H7 (cell line): ENCODE results near the gene KRT222. TPM values are rescaled to one million over a fixed set of nuclear protein-coding genes. Genes with fewer than 3 reads are reported as not detected.

Experiments
- DNase-seq: peaks from one replicate; pipeline ENCODE4 v3.0.0; 2012
- H3K27me3 ChIP-seq: 2 replicates; pipeline ENCODE4 v1.6.0; 2011; ENCODE audit warnings: mild to moderate bottlenecking, low read length; ENCODE audit not compliant: control insufficient read depth, insufficient read depth
- H3K36me3 ChIP-seq: replicated peaks from 2 replicates; pipeline ENCODE4 v1.5.1; 2011; ENCODE audit warnings: low read length; ENCODE audit not compliant: control insufficient read depth, insufficient read depth
- H3K4me3 ChIP-seq: 2 replicates; pipeline ENCODE4 v1.5.1; 2011; ENCODE audit warnings: low read depth, mild to moderate bottlenecking, control low read depth, low read length, moderate library complexity; ENCODE audit not compliant: insufficient read depth
- total RNA-seq: library from RNA; depleted of rRNA; stranded (reverse); fragments of >200 nt; shearing (Covaris generic); gene quantifications from 2 replicates; pipeline ENCODE4 v1.2.3, GENCODE V29; 2014; rRNA removed

Gene KRT222
- total RNA-seq, 1 experiment from 2014 or later = 0.07 TPM

GRCh38 chr17:40615068-40615840 lies 49.7 kb downstream of the KRT222 start:
- Histone ChIP-seq H3K4me3 (no peak overlapping the region), H3K36me3 (no peaks in the 10 kb centered on the region), H3K27me3 (no peaks in the 10 kb centered on the region; the same call in 1 of the 2 replicates)
- DNase-seq = peak; percentile 80

GRCh38 chr17:40614431-40615067 lies 50.4 kb downstream of the KRT222 start:
- no peak for DNase-seq
- H3K36me3 ChIP-seq = no peaks in the 10 kb centered on the region
- H3K27me3 ChIP-seq = no peaks in the 10 kb centered on the region; the same call in 1 of the 2 replicates
- H3K4me3 ChIP-seq = no peak overlapping the region

- DNase-seq = no peak
Observed at GRCh38 chr17:40613467-40614154, 51.4 kb downstream of the KRT222 start.

GRCh38 chr17:40612599-40613244 lies 52.3 kb downstream of the KRT222 start:
- no peak overlapping the region for H3K4me3 ChIP-seq
- no peaks in the 10 kb centered on the region; the same call in 1 of the 2 replicates for H3K27me3 ChIP-seq
- no peak for DNase-seq
- no peaks in the 10 kb centered on the region for H3K36me3 ChIP-seq

More at GRCh38 chr17:40613467-40614154, 51.4 kb downstream of the KRT222 start:
- Histone ChIP-seq H3K36me3 (no peaks in the 10 kb centered on the region), H3K27me3 (no peaks in the 10 kb centered on the region; the same call in 1 of the 2 replicates), H3K4me3 (no peak overlapping the region)

GRCh38 chr17:40611840-40612474 lies 53.0 kb downstream of the KRT222 start:
- no peak for DNase-seq
- Histone ChIP-seq H3K4me3 (no peak overlapping the region), H3K36me3 (no peaks in the 10 kb centered on the region)

GRCh38 chr17:40610359-40610758 lies 54.6 kb downstream of the KRT222 start:
- Histone ChIP-seq H3K4me3 (no peak overlapping the region), H3K36me3 (no peaks in the 10 kb centered on the region), H3K27me3 (no peaks in the 10 kb centered on the region)
- DNase-seq = no peak

More at GRCh38 chr17:40611840-40612474, 53.0 kb downstream of the KRT222 start:
- no peaks in the 10 kb centered on the region; the same call in 1 of the 2 replicates for H3K27me3 ChIP-seq

- Histone ChIP-seq H3K36me3 (no peaks in the 10 kb centered on the region), H3K4me3 (no peak overlapping the region), H3K27me3 (no peaks in the 10 kb centered on the region)
- DNase-seq = no peak
Observed at GRCh38 chr17:40608061-40608581, 56.9 kb downstream of the KRT222 start.

GRCh38 chr17:40607641-40608040 lies 57.3 kb downstream of the KRT222 start:
- H3K27me3 ChIP-seq = no peaks in the 10 kb centered on the region
- no peak for DNase-seq
- no peak overlapping the region for H3K4me3 ChIP-seq
- no peaks in the 10 kb centered on the region for H3K36me3 ChIP-seq

GRCh38 chr17:40606548-40607353 lies 58.2 kb downstream of the KRT222 start:
- no peak for DNase-seq
- H3K36me3 ChIP-seq = no peaks in the 10 kb centered on the region
- no peak overlapping the region for H3K4me3 ChIP-seq
- H3K27me3 ChIP-seq = no peaks in the 10 kb centered on the region

- no peak for DNase-seq
- Histone ChIP-seq H3K4me3 (no peak overlapping the region), H3K36me3 (no peaks in the 10 kb centered on the region), H3K27me3 (no peaks in the 10 kb centered on the region)
Observed at GRCh38 chr17:40605306-40605705, 59.7 kb downstream of the KRT222 start.

Other genes with a start within 250 kb of the KRT222 start
- gene TOP2A, start 247.3 kb downstream of the KRT222 start, total RNA-seq = 159 and 249 TPM in 2 replicates
- 24.6 and 31.8 TPM in 2 replicates for gene IGFBP4, start 221.7 kb downstream of the KRT222 start, total RNA-seq
- gene TNS4, start 163.6 kb downstream of the KRT222 start, total RNA-seq = 0.14 and 0.18 TPM in 2 replicates
- 1.1 TPM in 1 of 2 replicates, not detected in the other for gene CCR7, start 99.7 kb downstream of the KRT222 start, total RNA-seq
- 75.1 and 99.9 TPM in 2 replicates for gene SMARCE1, start 17.4 kb downstream of the KRT222 start, total RNA-seq
- gene KRT24, start 38.6 kb upstream of the KRT222 start, total RNA-seq = not detected in 2 replicates
- not detected in 2 replicates for gene KRT25, start 90.2 kb upstream of the KRT222 start, total RNA-seq
- not detected in 2 replicates for gene KRT26, start 107.0 kb upstream of the KRT222 start, total RNA-seq
- gene KRT27, start 117.4 kb upstream of the KRT222 start, total RNA-seq = not detected in 2 replicates
- not detected in 2 replicates for gene KRT28, start 134.8 kb upstream of the KRT222 start, total RNA-seq
- 2.4 and 5.4 TPM in 2 replicates for gene KRT10, start 157.4 kb upstream of the KRT222 start, total RNA-seq
- not detected in 2 replicates for gene KRT12, start 202.0 kb upstream of the KRT222 start, total RNA-seq
- gene KRT20, start 220.1 kb upstream of the KRT222 start, total RNA-seq = not detected in 2 replicates